ENCODE data around the gene TKTL2. TPM values are rescaled to one million over a fixed set of nuclear protein-coding genes. Genes with fewer than 3 reads are reported as not detected.

TKTL2 gene
- not detected for total RNA-seq
- total RNA-seq (2013): 0.11 TPM

- no peaks in the 10 kb centered on the region for H3K9me3 Mint-ChIP-seq
- intact Hi-C loops (cut with micrococcal nuclease): no loop called here
- Histone ChIP-seq H3K4me3 (ENCODE audit: low read length) (no peak within 1 kb of the TSS), H3K4me1 (ENCODE audit: control insufficient read depth, insufficient read depth, low read length) (no peaks in the 10 kb centered on the region), H3K27ac (ENCODE audit: low read length) (no peak within 1 kb of the TSS), H3K9me3 (ENCODE audit: control insufficient read depth, insufficient read depth, low read length) (no peaks in the 10 kb centered on the region), H3K27me3 (ENCODE audit: control insufficient read depth, insufficient read depth, low read length) (peaks cover 2% of the 10 kb centered on the region), H3K36me3 (ENCODE audit: control insufficient read depth, insufficient read depth, low read length) (no peaks in the 10 kb centered on the region)
- H3K36me3 Mint-ChIP-seq: no peaks in the 10 kb centered on the region
- no peak for TF ChIP-seq CTCF (IDR thresholded peaks at IDR 0.05)
- DNase-seq: no peak
- no peaks in the 10 kb centered on the region for H3K4me1 Mint-ChIP-seq
- WGBS (ENCODE audit: insufficient coverage): 92% methylated on average over 32 of the region's 32 CpGs
- no peak for ATAC-seq
- H3K27me3 Mint-ChIP-seq (ENCODE audit: low read depth in 2 of 2): peaks cover 6 to 15% of the 10 kb centered on the region in 2 donors
- H3K27ac Mint-ChIP-seq: no peak within 1 kb of the TSS
- no peak within 1 kb of the TSS for H3K4me3 Mint-ChIP-seq
Measured at GRCh38 chr4:163473576-163473975, at the start of gene TKTL2. Gene TKTL2 (minus strand): TSS chr4:163473754. CDS start chr4:163473734, 20 bp downstream.

- no peak for ATAC-seq
- no peak overlapping the region for H3K4me3 Mint-ChIP-seq
- no peaks in the 10 kb centered on the region for H3K4me1 ChIP-seq (ENCODE audit: control insufficient read depth, insufficient read depth, low read length)
- 95% methylated on average over 8 of the region's 8 CpGs for WGBS (ENCODE audit: insufficient coverage)
- H3K4me1 Mint-ChIP-seq: no peaks in the 10 kb centered on the region
- DNase-seq: no peak
- H3K36me3 Mint-ChIP-seq: peaks cover 35% of the 10 kb centered on the region
- peaks cover 43% of the 10 kb centered on the region for H3K36me3 ChIP-seq (ENCODE audit: control insufficient read depth, insufficient read depth, low read length)
- intact Hi-C loops (cut with micrococcal nuclease): no loop called here
- TF ChIP-seq CTCF (IDR thresholded peaks at IDR 0.05): no peak
- no peak overlapping the region for H3K4me3 ChIP-seq (ENCODE audit: low read length)
- H3K27ac ChIP-seq (ENCODE audit: low read length): no peak overlapping the region
- no peaks in the 10 kb centered on the region for H3K9me3 ChIP-seq (ENCODE audit: control insufficient read depth, insufficient read depth, low read length)
- no peaks in the 10 kb centered on the region for H3K27me3 Mint-ChIP-seq (ENCODE audit: low read depth in 2 of 2)
- H3K9me3 Mint-ChIP-seq: no peaks in the 10 kb centered on the region
- H3K27me3 ChIP-seq (ENCODE audit: control insufficient read depth, insufficient read depth, low read length): no peaks in the 10 kb centered on the region
- H3K27ac Mint-ChIP-seq: no peak overlapping the region
Measured at GRCh38 chr4:163515198-163515597, 41.6 kb upstream of the TKTL2 start.

- Histone ChIP-seq H3K36me3 (ENCODE audit: control insufficient read depth, insufficient read depth, low read length) (peaks cover 20% of the 10 kb centered on the region), H3K9me3 (ENCODE audit: control insufficient read depth, insufficient read depth, low read length) (no peaks in the 10 kb centered on the region), H3K27ac (ENCODE audit: low read length) (no peak overlapping the region), H3K4me3 (ENCODE audit: low read length) (no peak overlapping the region), H3K27me3 (ENCODE audit: control insufficient read depth, insufficient read depth, low read length) (no peaks in the 10 kb centered on the region), H3K4me1 (ENCODE audit: control insufficient read depth, insufficient read depth, low read length) (peaks cover 5% of the 10 kb centered on the region)
- ATAC-seq (no peak), DNase-seq (no peak)
- Mint-ChIP-seq H3K27ac (peak overlapping the region in 1 of 2 donors; percentile 1), H3K4me3 (no peak overlapping the region), H3K4me1 (peaks cover 20 to 41% of the 10 kb centered on the region in 2 donors), H3K36me3 (no peaks in the 10 kb centered on the region), H3K9me3 (no peaks in the 10 kb centered on the region), H3K27me3 (ENCODE audit: low read depth in 2 of 2) (no peaks in the 10 kb centered on the region)
- TF ChIP-seq CTCF (IDR thresholded peaks at IDR 0.05): no peak
- intact Hi-C loops (cut with micrococcal nuclease): no loop called here
- WGBS (ENCODE audit: insufficient coverage): 60% methylated on average over 3 of the region's 3 CpGs
Measured at GRCh38 chr4:163505374-163505773, 31.8 kb upstream of the TKTL2 start.

- no peaks in the 10 kb centered on the region for H3K36me3 ChIP-seq (ENCODE audit: control insufficient read depth, insufficient read depth, low read length)
- Mint-ChIP-seq H3K9me3 (no peaks in the 10 kb centered on the region), H3K27ac (peak overlapping the region; percentile 59 to 63), H3K4me3 (no peak overlapping the region), H3K36me3 (no peaks in the 10 kb centered on the region), H3K4me1 (peaks cover 40 to 50% of the 10 kb centered on the region in 2 donors), H3K27me3 (ENCODE audit: low read depth in 2 of 2) (no peaks in the 10 kb centered on the region)
- peaks cover 12% of the 10 kb centered on the region for H3K4me1 ChIP-seq (ENCODE audit: control insufficient read depth, insufficient read depth, low read length)
- intact Hi-C loops (cut with micrococcal nuclease): no loop called here
- DNase-seq: no peak
- H3K9me3 ChIP-seq (ENCODE audit: control insufficient read depth, insufficient read depth, low read length): no peaks in the 10 kb centered on the region
- no peak for ATAC-seq
- WGBS (ENCODE audit: insufficient coverage): 100% methylated on average over 1 of the region's 1 CpG
- TF ChIP-seq CTCF (IDR thresholded peaks at IDR 0.05): no peak
- no peak overlapping the region for H3K4me3 ChIP-seq (ENCODE audit: low read length)
- no peaks in the 10 kb centered on the region for H3K27me3 ChIP-seq (ENCODE audit: control insufficient read depth, insufficient read depth, low read length)
- H3K27ac ChIP-seq (ENCODE audit: low read length): no peak overlapping the region
Measured at GRCh38 chr4:163500586-163500985, 27.0 kb upstream of the TKTL2 start.

Data from natural killer cell (primary cell).